Nephron (organoid): ENCODE measurements around the gene CAPN13.

ENCODE experiments used
- H3K27ac Mint-ChIP-seq, 3 experiments: 2 replicates each; pipeline ENCODE4 v1.8.0; 2020; ENCODE audit warnings: mixed read lengths in 3 of 3, mild to moderate bottlenecking in 2 of 3, moderate library complexity in 1 of 3
- H3K27me3 Mint-ChIP-seq: 2 replicates; pipeline ENCODE4 v1.8.0; 2021; ENCODE audit warnings: low read depth, mild to moderate bottlenecking, moderate library complexity, mixed read lengths
- H3K36me3 Mint-ChIP-seq: 2 replicates; pipeline ENCODE4 v1.8.0; 2020; ENCODE audit warnings: low read depth, mixed read lengths
- H3K4me1 Mint-ChIP-seq: 2 replicates; pipeline ENCODE4 v1.8.0; 2020; ENCODE audit warnings: mixed read lengths
- H3K4me3 Mint-ChIP-seq, 3 experiments: 2 replicates each; pipeline ENCODE4 v1.8.0; 2020; ENCODE audit warnings: mild to moderate bottlenecking in 3 of 3, mixed read lengths in 3 of 3, moderate library complexity in 2 of 3
- H3K9me3 Mint-ChIP-seq: 2 replicates; pipeline ENCODE4 v1.8.0; 2020; ENCODE audit warnings: mixed read lengths
- CTCF ChIP-seq, 3 experiments: fragments of 200-600 bp; sonication (generic); IDR thresholded peaks; one replicate each; pipeline ENCODE4 v1.5.0; 2021; ENCODE audit warnings: antibody characterized with exemption in 3 of 3; ENCODE audit not compliant: unreplicated experiment in 3 of 3

CAPN13 gene

GRCh38 chr2:30803281-30803680, 4.0 kb downstream of the CAPN13 start:
- Mint-ChIP-seq H3K4me1 (peaks cover 7% of the 10 kb centered on the region), H3K27ac (no peak overlapping the region), H3K4me3 (no peak overlapping the region), H3K36me3 (no peaks in the 10 kb centered on the region), H3K27me3 (peaks cover 32% of the 10 kb centered on the region), H3K9me3 (no peaks in the 10 kb centered on the region)
- no peak for TF ChIP-seq CTCF (IDR thresholded peaks at IDR 0.05; ENCODE audit: unreplicated experiment in 3 of 3)

GRCh38 chr2:30802611-30803010, 4.6 kb downstream of the CAPN13 start:
- TF ChIP-seq CTCF (IDR thresholded peaks at IDR 0.05; ENCODE audit: unreplicated experiment in 3 of 3) = no peak
- Mint-ChIP-seq H3K36me3 (no peaks in the 10 kb centered on the region), H3K9me3 (no peaks in the 10 kb centered on the region), H3K4me1 (peaks cover 9% of the 10 kb centered on the region), H3K27ac (no peak overlapping the region), H3K27me3 (peaks cover 33% of the 10 kb centered on the region), H3K4me3 (no peak overlapping the region)

- Mint-ChIP-seq H3K27ac (no peak overlapping the region), H3K4me1 (peaks cover 13% of the 10 kb centered on the region), H3K9me3 (no peaks in the 10 kb centered on the region), H3K36me3 (no peaks in the 10 kb centered on the region), H3K27me3 (peaks cover 31% of the 10 kb centered on the region), H3K4me3 (no peak overlapping the region)
- no peak for TF ChIP-seq CTCF (IDR thresholded peaks at IDR 0.05; ENCODE audit: unreplicated experiment in 3 of 3)
Observed at GRCh38 chr2:30801821-30802455, 5.3 kb downstream of the CAPN13 start.

- Mint-ChIP-seq H3K4me1 (peaks cover 22% of the 10 kb centered on the region), H3K27me3 (peaks cover 22% of the 10 kb centered on the region), H3K27ac (no peak overlapping the region), H3K4me3 (no peak overlapping the region), H3K9me3 (no peaks in the 10 kb centered on the region), H3K36me3 (no peaks in the 10 kb centered on the region)
- no peak for TF ChIP-seq CTCF (IDR thresholded peaks at IDR 0.05; ENCODE audit: unreplicated experiment in 3 of 3)
Observed at GRCh38 chr2:30800159-30800558, 7.1 kb downstream of the CAPN13 start.

- H3K27ac Mint-ChIP-seq = peak overlapping the region in 1 of 3 experiments; percentile 18
- peaks cover 17% of the 10 kb centered on the region for H3K27me3 Mint-ChIP-seq
- H3K36me3 Mint-ChIP-seq = no peaks in the 10 kb centered on the region
- H3K4me1 Mint-ChIP-seq = peaks cover 22% of the 10 kb centered on the region
- no peak overlapping the region for H3K4me3 Mint-ChIP-seq
- TF ChIP-seq CTCF (IDR thresholded peaks at IDR 0.05; ENCODE audit: unreplicated experiment in 3 of 3) = no peak
- H3K9me3 Mint-ChIP-seq = no peaks in the 10 kb centered on the region
Observed at GRCh38 chr2:30799366-30799765, 7.9 kb downstream of the CAPN13 start.

GRCh38 chr2:30798536-30798991, 8.7 kb downstream of the CAPN13 start:
- H3K4me1 Mint-ChIP-seq = peaks cover 22% of the 10 kb centered on the region
- peak overlapping the region; percentile 16 to 76 (median 18) for H3K27ac Mint-ChIP-seq
- peaks cover 17% of the 10 kb centered on the region for H3K27me3 Mint-ChIP-seq
- TF ChIP-seq CTCF (IDR thresholded peaks at IDR 0.05; ENCODE audit: unreplicated experiment in 3 of 3) = no peak
- H3K9me3 Mint-ChIP-seq = no peaks in the 10 kb centered on the region
- H3K36me3 Mint-ChIP-seq = no peaks in the 10 kb centered on the region
- no peak overlapping the region for H3K4me3 Mint-ChIP-seq
